DMS53 treated with DMSO at 0.1 percent for 48 hours (cell line): Measurements from ENCODE around the gene CALHM1.
"Not testable (repeated sequence)": the region's sequence is repeated elsewhere in the genome, so short reads cannot be mapped to it uniquely, and the experiment has no call there.

Experiments
- DNase-seq: peaks from one replicate; lab custom pipeline; 2025; ENCODE audit not compliant: unreplicated experiment; lab: John Stamatoyannopoulos, UW

The CALHM1 gene

DNA sequence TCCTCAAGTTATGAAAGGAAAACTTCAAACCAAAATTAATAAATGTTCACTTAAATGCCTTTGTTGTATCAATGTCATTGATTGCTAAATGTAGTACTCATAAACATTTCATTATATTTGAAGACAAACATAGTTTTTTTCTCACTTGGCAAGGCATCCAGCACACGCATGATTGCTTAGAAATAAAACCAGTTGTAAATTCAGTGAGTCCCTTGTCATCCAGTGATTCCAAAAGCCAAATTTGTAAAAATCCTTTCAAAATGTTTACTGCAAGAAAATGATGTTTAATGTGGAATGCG is 28.7 kb upstream of the CALHM1 start:
- DNase-seq = no peak

GRCh38 chr10:103486635-103487409 is 28.1 kb upstream of the CALHM1 start:
- not testable (repeated sequence) for DNase-seq

GRCh38 chr10:103481974-103482531 is 23.4 kb upstream of the CALHM1 start:
- peak; percentile 58 for DNase-seq

GRCh38 chr10:103480521-103480920 is 21.8 kb upstream of the CALHM1 start:
- DNase-seq = no peak

DNA sequence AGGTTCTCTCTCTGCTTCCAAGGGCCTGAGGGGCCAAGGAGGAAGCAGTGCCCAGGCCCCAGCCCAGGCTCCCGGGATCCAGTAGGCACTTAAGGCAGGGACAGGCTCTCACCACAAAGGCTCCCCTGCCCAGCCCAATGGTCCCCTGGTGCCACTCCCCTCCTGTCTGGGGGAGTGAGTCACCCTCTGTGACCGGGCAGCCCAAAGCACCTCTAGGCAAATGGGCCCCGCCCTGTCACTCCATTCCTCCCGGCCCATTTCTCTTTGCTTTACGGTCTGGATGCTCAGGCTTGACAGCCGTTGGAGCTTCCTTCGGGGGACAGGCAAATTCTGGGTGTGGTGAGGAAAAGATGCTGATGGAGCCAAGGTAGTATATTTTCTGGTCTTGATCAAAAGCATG is 20.4 kb upstream of the CALHM1 start, which contains the start of gene CALHM3:
Gene CALHM3, minus strand, starts transcription at position 106 of the 400 bp plus-strand sequence. CDS start 208 bp downstream, outside the sequence.
- no peak for DNase-seq

- no peak for DNase-seq
Measured at GRCh38 chr10:103478671-103479070, 20.0 kb upstream of the CALHM1 start.

- no peak for DNase-seq
Measured at GRCh38 chr10:103476046-103476768, 17.5 kb upstream of the CALHM1 start.

DNA sequence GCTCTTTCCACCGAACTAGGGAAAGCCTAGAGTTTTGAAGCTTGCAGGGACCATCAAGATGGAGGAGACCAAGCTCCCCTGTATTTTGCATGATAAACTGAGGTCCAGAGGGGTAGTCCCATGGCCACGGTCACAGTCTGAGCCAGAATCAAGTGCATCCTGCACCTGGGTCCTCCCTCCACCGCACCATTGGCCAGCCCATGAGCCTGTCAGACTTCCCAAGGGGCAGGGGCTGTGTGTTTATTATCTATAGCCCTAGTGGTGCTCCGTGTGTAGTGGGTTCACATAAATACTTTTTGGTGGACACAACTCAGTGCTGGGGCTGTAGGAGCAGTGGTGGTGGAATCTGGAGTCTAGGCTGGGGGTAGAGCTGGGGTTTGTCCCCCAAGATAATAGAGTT is 16.7 kb upstream of the CALHM1 start:
- DNase-seq = no peak

DNA sequence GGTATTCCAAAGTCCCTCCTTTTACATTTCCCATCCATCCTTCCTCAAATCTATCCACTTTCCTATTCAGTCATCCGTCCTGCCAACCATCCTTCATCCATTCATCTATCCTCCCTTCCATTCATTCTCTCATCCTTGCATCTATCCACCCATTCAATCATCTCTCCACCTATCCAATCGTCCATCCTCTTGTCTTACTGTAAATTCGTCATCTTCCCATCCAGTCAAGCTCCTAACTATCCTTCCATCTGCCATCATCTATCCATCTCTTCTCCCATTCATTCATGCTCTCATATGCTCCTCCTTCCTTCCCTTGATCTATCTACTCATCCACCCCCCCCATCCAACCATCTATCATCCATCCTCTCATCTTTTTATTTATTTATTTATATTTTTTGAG is 15.4 kb upstream of the CALHM1 start:
- DNase-seq = no peak

DNA sequence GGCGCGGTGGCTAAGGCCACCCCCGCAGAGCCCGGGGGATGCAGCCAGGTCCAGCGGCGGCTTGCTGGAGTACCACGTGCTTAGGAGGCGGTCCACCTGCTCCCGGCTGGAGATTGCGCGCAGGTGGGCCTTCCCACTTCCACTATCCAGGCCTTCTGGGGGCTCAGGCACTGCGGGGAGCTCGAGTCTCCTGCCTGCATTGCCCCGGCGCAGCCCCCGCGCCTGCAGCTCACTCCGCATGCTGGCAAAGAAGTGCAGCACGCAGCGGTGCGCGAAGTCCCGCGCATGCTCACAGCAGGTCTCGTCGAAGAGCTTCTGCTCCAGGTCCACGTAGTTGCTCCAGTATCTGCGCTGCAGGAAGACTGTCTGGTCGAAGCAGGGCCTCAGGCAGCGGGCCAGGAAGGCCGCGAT is 14.6 kb upstream of the CALHM1 start:
- peak; percentile 61 for DNase-seq

- DNase-seq = no peak
Measured at GRCh38 chr10:103472005-103472404, 13.3 kb upstream of the CALHM1 start.

GRCh38 chr10:103470761-103471653 is 12.3 kb upstream of the CALHM1 start:
- no peak for DNase-seq

DNA sequence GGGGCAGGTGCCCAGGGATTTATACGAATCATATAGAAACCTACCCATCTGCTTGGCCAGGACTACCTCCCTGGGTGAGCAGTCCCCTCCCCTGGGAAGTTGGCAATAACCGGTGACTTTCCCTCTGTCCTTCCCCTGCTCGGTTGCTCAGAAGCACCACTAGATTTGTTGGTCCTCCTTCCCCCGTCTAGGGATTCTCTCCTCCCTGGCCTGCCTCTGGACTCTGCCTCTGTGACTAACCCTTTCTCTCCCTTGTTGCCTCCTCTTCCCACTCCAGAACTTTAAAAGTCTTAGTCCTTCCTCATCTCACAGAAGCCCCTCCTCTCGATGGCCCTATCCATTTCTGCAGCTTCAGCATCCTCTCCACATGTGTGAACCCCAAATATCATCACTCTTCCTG is 10.5 kb upstream of the CALHM1 start:
- DNase-seq = no peak

- DNase-seq = no peak
Measured at GRCh38 chr10:103467406-103467805, 8.7 kb upstream of the CALHM1 start.

DNA sequence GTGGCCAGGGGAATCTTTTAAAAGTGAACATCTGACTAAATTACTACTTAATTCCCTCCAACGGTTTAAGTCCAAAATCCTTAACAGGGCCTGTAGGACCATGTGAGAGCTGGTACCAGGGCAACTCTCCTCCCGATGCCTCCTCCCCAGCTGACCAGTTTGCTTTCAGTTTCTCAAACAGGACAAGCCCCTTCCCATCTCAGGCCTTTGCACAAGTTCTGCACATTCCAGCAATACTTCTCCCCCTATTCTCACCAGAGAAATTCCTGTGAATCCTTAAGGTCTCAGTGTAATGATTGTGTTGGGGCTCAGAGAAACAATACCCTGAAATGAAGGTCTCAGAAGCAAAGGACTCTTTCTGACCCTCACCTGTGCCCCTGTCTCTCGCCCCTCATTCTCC is 8.0 kb upstream of the CALHM1 start:
- DNase-seq = no peak

- DNase-seq = no peak
Measured at GRCh38 chr10:103465411-103466179, 6.9 kb upstream of the CALHM1 start.

DNA sequence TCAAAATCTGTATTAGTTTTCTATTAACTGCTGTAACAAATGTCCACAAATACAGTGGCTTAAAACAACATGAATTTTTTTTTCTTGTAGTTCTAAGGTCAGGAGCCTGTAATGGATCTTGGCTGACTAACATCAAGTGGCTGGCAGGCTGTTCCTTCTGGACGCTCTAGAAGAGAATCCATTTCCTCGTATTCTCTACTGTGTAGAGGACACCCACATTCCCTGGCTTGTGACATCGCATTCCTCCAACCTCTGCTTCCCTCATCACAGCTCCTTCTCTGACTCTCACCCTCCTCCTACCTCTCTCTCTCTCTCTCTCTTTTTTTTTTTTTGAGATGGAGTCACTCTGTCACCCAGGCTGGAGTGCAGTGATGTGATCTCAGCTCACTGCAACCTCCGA is 4.8 kb upstream of the CALHM1 start:
- DNase-seq = no peak

- no peak for DNase-seq
Measured at GRCh38 chr10:103459615-103460014, 915 bp upstream of the CALHM1 start.

GRCh38 chr10:103457896-103458583 is 660 bp downstream of the CALHM1 start:
- no peak for DNase-seq

DNA sequence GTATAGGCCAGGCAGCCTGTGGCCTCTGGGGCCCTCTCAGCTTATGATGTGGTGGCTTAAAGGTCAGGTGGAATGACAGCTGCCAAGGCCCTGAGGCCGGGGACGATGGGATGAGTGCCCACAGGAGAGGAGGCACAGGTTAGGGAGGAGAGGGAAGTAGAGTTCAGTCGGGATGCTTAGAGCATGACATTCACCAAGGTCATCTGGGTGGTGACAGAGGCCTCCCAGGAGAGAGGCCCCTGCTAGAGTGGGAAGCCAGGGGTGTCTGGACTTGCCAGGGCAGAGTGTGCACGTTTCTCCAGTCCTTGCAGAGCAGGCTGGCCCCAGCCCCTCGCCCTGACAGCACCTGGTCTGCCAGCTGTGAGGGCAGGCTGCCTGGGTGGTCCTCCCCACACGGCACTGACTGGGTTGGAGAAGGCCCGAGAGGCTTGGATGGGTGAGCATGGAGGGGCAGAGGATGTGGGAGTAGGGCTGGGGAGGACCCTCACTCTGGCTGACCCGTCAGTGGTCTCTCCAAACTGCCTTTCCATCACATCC is 1.5 kb downstream of the CALHM1 start:
- DNase-seq = no peak
